IMR-90 (cell line): ENCODE data around the gene KRT79. TPM values are rescaled to one million over a fixed set of nuclear protein-coding genes. Genes with fewer than 3 reads are reported as not detected.

Source experiments
- ATAC-seq: fragments of 200-7000 bp; cut with Tn5 transposase; 2 replicates; pipeline ENCODE4 v1.9.1; 2020; ENCODE audit warnings: low read depth, mild to moderate bottlenecking, moderate library complexity
- BruUV-seq: library from RNA; stranded (reverse); fragments of 400-500 nt; replicated peaks from 2 replicates; lab custom pipeline; 2021; lab: Mats Ljungman, UMichigan
- CTCF ChIA-PET: fragments of 300-600 bp; formaldehyde crosslinking; extraction: SDS; loops from one replicate; lab custom pipeline; 2021; ENCODE audit warnings: antibody characterized with exemption; lab: Yijun Ruan, JAX
- POLR2A ChIA-PET: fragments of 300-600 bp; sonication (Branson Sonifier 250); formaldehyde crosslinking; loops from one replicate; lab custom pipeline; 2022; ENCODE audit warnings: antibody characterized with exemption; ENCODE audit not compliant: unreplicated experiment; lab: Charles Lee
- DNase-seq: peaks from one replicate; pipeline ENCODE4 v3.0.0; 2013
- H2AFZ ChIP-seq: replicated peaks from 2 replicates; pipeline ENCODE3; 2013; ENCODE audit warnings: low read length, mild to moderate bottlenecking; ENCODE audit not compliant: poor library complexity
- H2AK5ac ChIP-seq: 2 replicates; pipeline ENCODE4 v1.6.1; 2013; ENCODE audit warnings: low read depth, low read length, inconsistent platforms
- H2AK9ac ChIP-seq: replicated peaks from 2 replicates; pipeline ENCODE3; 2013; ENCODE audit warnings: mild to moderate bottlenecking, low read depth, low read length, moderate library complexity; ENCODE audit not compliant: poor library complexity
- H2BK120ac ChIP-seq: 2 replicates; pipeline ENCODE4 v1.6.1; 2013; ENCODE audit warnings: low read depth, low read length, inconsistent platforms
- H2BK15ac ChIP-seq: 3 replicates; pipeline ENCODE4 v1.6.1; 2013; ENCODE audit warnings: low read depth, low read length, inconsistent platforms
- H2BK20ac ChIP-seq: 2 replicates; pipeline ENCODE4 v1.6.1; 2013; ENCODE audit warnings: low read depth, mild to moderate bottlenecking, inconsistent platforms, low read length, moderate library complexity
- H2BK5ac ChIP-seq: 2 replicates; pipeline ENCODE4 v1.6.1; 2013; ENCODE audit warnings: mild to moderate bottlenecking, low read depth, low read length, inconsistent platforms; ENCODE audit not compliant: poor library complexity, severe bottlenecking
- H3K14ac ChIP-seq: replicated peaks from 2 replicates; pipeline ENCODE4 v1.6.1; 2013; ENCODE audit warnings: low read depth, low read length, inconsistent platforms
- H3K18ac ChIP-seq: 2 replicates; pipeline ENCODE4 v1.6.1; 2013; ENCODE audit warnings: low read depth, low read length, control low read depth
- H3K23ac ChIP-seq: 2 replicates; pipeline ENCODE4 v1.6.1; 2013; ENCODE audit warnings: low read depth, low read length, inconsistent platforms
- H3K27ac ChIP-seq: 2 replicates; pipeline ENCODE4 v1.5.1; 2013; ENCODE audit warnings: mild to moderate bottlenecking, control low read depth, low read length; ENCODE audit not compliant: insufficient read depth
- H3K27me3 ChIP-seq: 2 replicates; pipeline ENCODE4 v1.6.1; 2013; ENCODE audit warnings: low read length; ENCODE audit not compliant: control insufficient read depth, insufficient read depth
- H3K36me3 ChIP-seq: 2 replicates; pipeline ENCODE4 v1.6.1; 2013; ENCODE audit warnings: low read length, mixed read lengths; ENCODE audit not compliant: control insufficient read depth, insufficient read depth
- H3K4ac ChIP-seq: 2 replicates; pipeline ENCODE4 v1.6.1; 2013; ENCODE audit warnings: low read depth, low read length, inconsistent platforms
- H3K4me1 ChIP-seq: 2 replicates; pipeline ENCODE4 v1.6.1; 2013; ENCODE audit warnings: low read length, mixed read lengths; ENCODE audit not compliant: control insufficient read depth, insufficient read depth
- H3K4me2 ChIP-seq: 2 replicates; pipeline ENCODE4 v1.6.1; 2013; ENCODE audit warnings: low read depth, mild to moderate bottlenecking, control low read depth, low read length, moderate library complexity
- H3K4me3 ChIP-seq: 2 replicates; pipeline ENCODE4 v1.5.1; 2013; ENCODE audit warnings: low read depth, mild to moderate bottlenecking, control low read depth, low read length, moderate library complexity; ENCODE audit not compliant: insufficient read depth
- H3K56ac ChIP-seq: 2 replicates; pipeline ENCODE4 v1.6.1; 2013; ENCODE audit warnings: low read length, inconsistent platforms; ENCODE audit not compliant: insufficient read depth; ENCODE audit errors: extremely low read depth
- H3K79me1 ChIP-seq, 2 experiments: 2 replicates each; pipeline ENCODE4 v1.6.1; 2013; ENCODE audit warnings: low read length in 2 of 2, inconsistent platforms in 1 of 2, low read depth in 1 of 2
- H3K9ac ChIP-seq: 2 replicates; pipeline ENCODE4 v1.6.1; 2013; ENCODE audit warnings: low read depth, low read length, control low read depth
- H3K9me1 ChIP-seq: 2 replicates; pipeline ENCODE4 v1.6.1; 2013; ENCODE audit warnings: low read length, inconsistent platforms; ENCODE audit not compliant: insufficient read depth
- H3K9me3 ChIP-seq: 2 replicates; pipeline ENCODE4 v1.6.1; 2013; ENCODE audit warnings: low read length; ENCODE audit not compliant: control insufficient read depth, insufficient read depth
- H4K20me1 ChIP-seq: 2 replicates; pipeline ENCODE4 v1.6.1; 2013; ENCODE audit warnings: low read length, inconsistent platforms; ENCODE audit not compliant: insufficient read depth
- H4K5ac ChIP-seq: 2 replicates; pipeline ENCODE4 v1.6.1; 2013; ENCODE audit warnings: mild to moderate bottlenecking, low read depth, low read length, control low read depth
- H4K8ac ChIP-seq, 2 experiments: 2 replicates each; pipeline ENCODE4 v1.6.1; 2013; ENCODE audit warnings: low read depth in 2 of 2, low read length in 2 of 2, control low read depth in 1 of 2, inconsistent platforms in 1 of 2
- H4K91ac ChIP-seq: 2 replicates; pipeline ENCODE4 v1.6.1; 2013; ENCODE audit warnings: low read depth, low read length, inconsistent platforms; ENCODE audit not compliant: insufficient read depth
- BHLHE40 ChIP-seq: fragments of 150-350 bp; IDR thresholded peaks from 2 replicates; pipeline ENCODE4 v1.6.1; 2016; ENCODE audit warnings: mild to moderate bottlenecking, low read depth, low read length
- CEBPB ChIP-seq: IDR thresholded peaks from 2 replicates; pipeline ENCODE4 v1.6.1; 2012; ENCODE audit warnings: low read depth, low read length, improper control_type of control experiment
- CHD1 ChIP-seq: IDR thresholded peaks from 2 replicates; pipeline ENCODE4 v1.6.1; 2012; ENCODE audit warnings: low read depth, low read length, improper control_type of control experiment
- CTCF ChIP-seq: conservative IDR thresholded peaks from 2 replicates; pipeline ENCODE4 v1.5.1; 2012; ENCODE audit warnings: mild to moderate bottlenecking, low read depth, low read length, improper control_type of control experiment
- ELK1 ChIP-seq: fragments of 150-350 bp; IDR thresholded peaks from 2 replicates; pipeline ENCODE4 v1.6.1; 2016; ENCODE audit warnings: low read depth, mild to moderate bottlenecking, low read length, moderate library complexity, borderline replicate concordance
- FOS ChIP-seq: fragments of 150-350 bp; IDR thresholded peaks from 2 replicates; pipeline ENCODE4 v1.6.1; 2016; ENCODE audit warnings: low read depth, low read length
- MAFK ChIP-seq: IDR thresholded peaks from 2 replicates; pipeline ENCODE4 v1.6.1; 2012; ENCODE audit warnings: low read depth, low read length, improper control_type of control experiment
- MAZ ChIP-seq: IDR thresholded peaks from 2 replicates; pipeline ENCODE4 v1.6.1; 2012; ENCODE audit warnings: low read depth, mild to moderate bottlenecking, low read length, improper control_type of control experiment, moderate library complexity, borderline replicate concordance
- MXI1 ChIP-seq: IDR thresholded peaks from 2 replicates; pipeline ENCODE4 v1.6.1; 2012; ENCODE audit warnings: low read depth, mild to moderate bottlenecking, low read length, moderate library complexity, borderline replicate concordance
- NFE2L2 ChIP-seq: fragments of 150-350 bp; IDR thresholded peaks from 2 replicates; pipeline ENCODE4 v1.6.1; 2016; ENCODE audit warnings: low read depth, mild to moderate bottlenecking, low read length
- POLR2A ChIP-seq: IDR thresholded peaks from 2 replicates; pipeline ENCODE4 v1.6.1; 2012; ENCODE audit warnings: mild to moderate bottlenecking, low read depth, low read length
- RAD21 ChIP-seq: IDR thresholded peaks from 2 replicates; pipeline ENCODE4 v1.6.1; 2012; ENCODE audit warnings: low read length, improper control_type of control experiment
- RCOR1 ChIP-seq: IDR thresholded peaks from 2 replicates; pipeline ENCODE4 v1.6.1; 2012; ENCODE audit warnings: mild to moderate bottlenecking, low read length, improper control_type of control experiment; ENCODE audit not compliant: insufficient replicate concordance
- RFX5 ChIP-seq: IDR thresholded peaks from 2 replicates; pipeline ENCODE4 v1.8.0; 2012; ENCODE audit warnings: low read depth, mild to moderate bottlenecking, low read length, moderate library complexity
- SMC3 ChIP-seq: fragments of 150-350 bp; IDR thresholded peaks from 2 replicates; pipeline ENCODE4 v1.6.1; 2016; ENCODE audit warnings: low read depth, mild to moderate bottlenecking, antibody characterized with exemption, low read length, moderate library complexity
- WGBS, 2 experiments: methylation state at CpG; one replicate each; pipeline versions ENCODE4 v1.1.5 to v1.1.7; 2013; ENCODE audit warnings: missing lambda C conversion rate in 2 of 2; ENCODE audit not compliant: insufficient read length in 1 of 2; ENCODE audit errors: extremely low coverage in 2 of 2; 5-methylcytosine and 5-hydroxymethylcytosine counted together
- dilution Hi-C: fragments of 300-500 bp; cut with HindIII; formaldehyde crosslinking; loops from one replicate; pipeline ENCODE4 v1.14.3; 2018; ENCODE audit warnings: low sequenced_read_pairs; ENCODE audit not compliant: unreplicated experiment
- in situ Hi-C: fragments of 300-500 bp; cut with MboI; formaldehyde crosslinking; loops from 3 replicates; pipeline ENCODE4 v1.14.3; 2019; ENCODE audit warnings: low sequenced_read_pairs, inconsistent platforms, mixed read lengths
- intact Hi-C: fragments of 100-400 bp; cut with micrococcal nuclease; formaldehyde crosslinking; loops from 2 replicates; pipeline ENCODE4 v1.10.0; 2022
- polyA plus RNA-seq, 3 experiments: library from polyadenylated mRNA; depleted of rRNA; stranded (reverse); fragments of >200 nt; gene quantifications; 2 replicates each; pipeline ENCODE4 v1.2.3, GENCODE V29; 2012; ENCODE audit warnings: low replicate concordance in 1 of 3
- total RNA-seq: library from RNA; depleted of rRNA; stranded (reverse); fragments of >200 nt; gene quantifications from 2 replicates; pipeline ENCODE4 v1.2.3, GENCODE V29; 2012
- TF ChIP-seq, protein P1 (sequence below): fragments of 150-350 bp; IDR thresholded peaks from 2 replicates; pipeline ENCODE4 v1.6.1; 2017; ENCODE audit warnings: mild to moderate bottlenecking, antibody characterized with exemption, low read length, low read depth

KRT79 gene
- total and polyA plus RNA-seq, 2 of the 4 experiments (the other 2 are of a cell fraction): under 0.01 to 0.24 TPM

- Histone ChIP-seq H2BK120ac (no peak overlapping the region), H3K79me1 (no peaks in the 10 kb centered on the region), H2AFZ (no peak overlapping the region), H2BK5ac (no peak overlapping the region), H3K4ac (no peak overlapping the region), H3K14ac (no peak overlapping the region), H4K91ac (no peak overlapping the region), H2AK5ac (no peak overlapping the region; the same call in 1 of the 2 replicates), H4K8ac (no peak overlapping the region), H3K27me3 (peaks cover 31% of the 10 kb centered on the region), H4K20me1 (no peaks in the 10 kb centered on the region), H3K56ac (no peak overlapping the region), H3K23ac (no peak overlapping the region), H3K4me3 (no peak overlapping the region), H3K9me1 (no peaks in the 10 kb centered on the region), H3K18ac (no peak overlapping the region), H2BK20ac (no peak overlapping the region), H2AK9ac (no peak overlapping the region), H2BK15ac (no peak overlapping the region), H3K4me2 (no peak overlapping the region), H3K27ac (no peak overlapping the region), H3K4me1 (no peaks in the 10 kb centered on the region), H3K9ac (no peak overlapping the region), H3K9me3 (no peaks in the 10 kb centered on the region), H4K5ac (no peak overlapping the region), H3K36me3 (no peaks in the 10 kb centered on the region)
- no TSS peak for BruUV-seq
- intact Hi-C loops: no loop called here
- ChIA-PET CTCF (interaction anchor here (0.7 kb wide), 1 partner anchor 9 kb away, joined by 3 read pairs; no protein-coding TSS in a partner anchor), POLR2A (no interaction called here)
- ATAC-seq (no peak), DNase-seq (no peak)
- dilution Hi-C loops: no loop called here
- 100% methylated on average over 1 of the region's 3 CpGs; no CpG with 5 or more reads in 1 of the 2 experiments for WGBS, 2 experiments
- TF ChIP-seq FOS (no peak), POLR2A (no peak), BHLHE40 (no peak), RFX5 (no peak), MAFK (no peak), ELK1 (no peak), RCOR1 (no peak), SMC3 (no peak), CHD1 (no peak), NFE2L2 (no peak), CEBPB (no peak), MAZ (no peak), CTCF (no peak), RAD21 (no peak), MXI1 (no peak)
- TF ChIP-seq, protein P1, sequence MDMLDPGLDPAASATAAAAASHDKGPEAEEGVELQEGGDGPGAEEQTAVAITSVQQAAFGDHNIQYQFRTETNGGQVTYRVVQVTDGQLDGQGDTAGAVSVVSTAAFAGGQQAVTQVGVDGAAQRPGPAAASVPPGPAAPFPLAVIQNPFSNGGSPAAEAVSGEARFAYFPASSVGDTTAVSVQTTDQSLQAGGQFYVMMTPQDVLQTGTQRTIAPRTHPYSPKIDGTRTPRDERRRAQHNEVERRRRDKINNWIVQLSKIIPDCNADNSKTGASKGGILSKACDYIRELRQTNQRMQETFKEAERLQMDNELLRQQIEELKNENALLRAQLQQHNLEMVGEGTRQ: no peak
- in situ Hi-C loops: no loop called here
Observed at GRCh38 chr12:52856787-52857186, 22.7 kb upstream of the KRT79 start.
